Measurements from ENCODE around the gene PLEKHB1.

DNA sequence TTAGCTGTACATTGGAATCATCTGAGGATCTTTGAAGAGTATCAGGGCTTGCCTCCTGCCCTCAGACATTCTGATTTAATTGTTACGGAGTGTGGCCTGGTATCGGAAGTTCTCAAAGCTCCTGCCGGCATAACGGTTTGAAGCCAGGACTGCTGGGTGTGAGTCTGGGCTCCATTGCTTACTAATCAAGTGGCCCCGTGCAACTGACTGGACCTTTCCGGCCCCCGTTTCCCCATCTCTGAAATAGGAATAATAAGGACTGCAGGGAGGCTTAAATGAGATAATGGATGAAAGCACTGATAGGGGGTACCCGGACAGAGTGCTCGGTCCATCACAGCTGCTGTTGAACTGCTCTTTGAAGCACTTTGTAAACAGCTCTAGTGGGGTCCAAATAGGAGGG, 1.7 kb downstream of the PLEKHB1 start:
- TF ChIP-seq POLR2A (IDR thresholded peaks at IDR 0.05), result no peak
- TF ChIP-seq, protein P1, sequence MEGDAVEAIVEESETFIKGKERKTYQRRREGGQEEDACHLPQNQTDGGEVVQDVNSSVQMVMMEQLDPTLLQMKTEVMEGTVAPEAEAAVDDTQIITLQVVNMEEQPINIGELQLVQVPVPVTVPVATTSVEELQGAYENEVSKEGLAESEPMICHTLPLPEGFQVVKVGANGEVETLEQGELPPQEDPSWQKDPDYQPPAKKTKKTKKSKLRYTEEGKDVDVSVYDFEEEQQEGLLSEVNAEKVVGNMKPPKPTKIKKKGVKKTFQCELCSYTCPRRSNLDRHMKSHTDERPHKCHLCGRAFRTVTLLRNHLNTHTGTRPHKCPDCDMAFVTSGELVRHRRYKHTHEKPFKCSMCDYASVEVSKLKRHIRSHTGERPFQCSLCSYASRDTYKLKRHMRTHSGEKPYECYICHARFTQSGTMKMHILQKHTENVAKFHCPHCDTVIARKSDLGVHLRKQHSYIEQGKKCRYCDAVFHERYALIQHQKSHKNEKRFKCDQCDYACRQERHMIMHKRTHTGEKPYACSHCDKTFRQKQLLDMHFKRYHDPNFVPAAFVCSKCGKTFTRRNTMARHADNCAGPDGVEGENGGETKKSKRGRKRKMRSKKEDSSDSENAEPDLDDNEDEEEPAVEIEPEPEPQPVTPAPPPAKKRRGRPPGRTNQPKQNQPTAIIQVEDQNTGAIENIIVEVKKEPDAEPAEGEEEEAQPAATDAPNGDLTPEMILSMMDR (IDR thresholded peaks at IDR 0.05), result no peak

Measured in adrenal gland (tissue), 5 donors.